GM10266 (cell line): ENCODE data around the gene PRLR.

Experiments
- DNase-seq: peaks from one replicate; pipeline ENCODE4 v3.0.0; 2012; ENCODE audit errors: extremely low spot score
- TF ChIP-seq, protein P1 (sequence below): IDR thresholded peaks from 2 replicates; pipeline ENCODE4 v1.5.1; 2012; ENCODE audit warnings: mild to moderate bottlenecking, low read depth; ENCODE audit not compliant: control insufficient read depth, insufficient read depth; ENCODE audit errors: missing control alignments

PRLR gene

DNA sequence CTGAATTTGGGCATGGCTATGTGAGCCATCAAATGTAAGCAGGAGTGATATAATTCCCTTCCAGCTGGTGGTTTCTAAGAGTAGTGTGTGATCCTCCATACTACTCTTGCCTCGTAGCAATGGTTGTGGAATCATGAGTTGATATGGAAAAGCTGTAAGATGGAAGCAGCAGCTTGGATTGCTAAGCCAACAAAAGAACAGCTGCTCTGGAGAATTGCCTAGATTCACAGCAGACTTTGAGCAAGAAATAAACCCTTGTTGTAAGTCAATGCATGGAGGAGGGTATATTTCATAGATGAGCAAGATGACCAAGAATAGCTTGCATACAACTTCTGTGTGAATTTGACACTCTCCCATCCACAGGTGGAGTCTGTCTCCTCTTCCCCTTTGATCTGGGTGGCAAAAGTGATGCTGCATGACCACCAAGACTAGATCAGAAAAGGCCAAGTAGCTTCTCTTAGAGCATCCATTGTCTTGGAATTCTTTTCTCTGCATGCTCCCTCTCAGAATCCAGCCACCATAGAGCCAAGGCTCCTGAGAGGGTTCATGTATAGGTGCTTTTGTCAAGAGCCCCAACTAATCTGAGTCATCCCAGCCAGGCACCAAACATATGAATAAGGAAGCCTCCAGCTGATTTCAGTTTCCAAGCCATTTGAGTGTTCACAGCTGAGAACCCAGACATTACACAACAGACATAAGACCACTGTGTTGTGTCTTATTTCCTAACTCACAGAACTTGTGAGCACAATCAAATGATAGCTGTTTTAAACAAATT lies 79.0 kb downstream of the PRLR start:
- DNase-seq, result no peak
- TF ChIP-seq, protein P1, sequence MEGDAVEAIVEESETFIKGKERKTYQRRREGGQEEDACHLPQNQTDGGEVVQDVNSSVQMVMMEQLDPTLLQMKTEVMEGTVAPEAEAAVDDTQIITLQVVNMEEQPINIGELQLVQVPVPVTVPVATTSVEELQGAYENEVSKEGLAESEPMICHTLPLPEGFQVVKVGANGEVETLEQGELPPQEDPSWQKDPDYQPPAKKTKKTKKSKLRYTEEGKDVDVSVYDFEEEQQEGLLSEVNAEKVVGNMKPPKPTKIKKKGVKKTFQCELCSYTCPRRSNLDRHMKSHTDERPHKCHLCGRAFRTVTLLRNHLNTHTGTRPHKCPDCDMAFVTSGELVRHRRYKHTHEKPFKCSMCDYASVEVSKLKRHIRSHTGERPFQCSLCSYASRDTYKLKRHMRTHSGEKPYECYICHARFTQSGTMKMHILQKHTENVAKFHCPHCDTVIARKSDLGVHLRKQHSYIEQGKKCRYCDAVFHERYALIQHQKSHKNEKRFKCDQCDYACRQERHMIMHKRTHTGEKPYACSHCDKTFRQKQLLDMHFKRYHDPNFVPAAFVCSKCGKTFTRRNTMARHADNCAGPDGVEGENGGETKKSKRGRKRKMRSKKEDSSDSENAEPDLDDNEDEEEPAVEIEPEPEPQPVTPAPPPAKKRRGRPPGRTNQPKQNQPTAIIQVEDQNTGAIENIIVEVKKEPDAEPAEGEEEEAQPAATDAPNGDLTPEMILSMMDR, result no peak

DNA sequence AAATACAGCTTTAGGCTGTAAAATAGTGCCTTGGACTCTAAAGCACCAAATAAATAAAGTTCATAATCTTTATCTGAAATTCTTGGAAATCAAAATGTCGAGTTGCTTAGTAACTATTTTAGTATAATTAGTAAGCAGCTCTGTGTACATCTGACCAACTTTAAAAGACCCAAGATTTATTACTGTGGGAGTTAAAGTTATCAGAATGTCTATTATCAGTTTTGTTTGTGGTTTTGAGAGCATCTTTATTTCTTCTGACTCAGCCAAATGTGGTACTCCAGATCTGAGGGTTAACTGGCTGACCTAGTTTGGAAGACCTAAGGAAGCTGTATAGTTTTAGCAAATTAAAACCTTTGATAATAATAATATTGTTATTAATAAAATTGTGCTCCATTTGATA lies 81.2 kb downstream of the PRLR start:
- TF ChIP-seq, protein P1, result no peak
- DNase-seq, result no peak

DNA sequence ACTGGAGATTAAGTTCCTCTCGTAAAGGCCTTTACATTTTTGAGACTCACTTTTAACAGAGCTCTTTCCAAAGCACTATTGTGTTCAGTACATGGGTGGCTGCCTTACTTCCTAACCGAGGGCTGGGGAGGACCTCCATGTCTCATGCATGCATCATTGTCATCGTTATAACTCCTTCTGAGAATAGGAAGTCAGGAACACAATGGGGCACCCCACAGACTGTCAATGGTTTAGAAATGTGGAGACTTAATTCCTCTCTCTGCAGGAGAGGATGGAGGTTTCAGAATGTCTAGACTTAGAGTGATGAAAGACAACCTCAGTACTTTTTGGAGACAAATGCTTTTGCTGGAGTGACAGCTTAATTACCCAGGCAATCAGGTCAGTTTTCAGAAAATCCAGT lies 83.9 kb downstream of the PRLR start:
- TF ChIP-seq, protein P1, result no peak

DNA sequence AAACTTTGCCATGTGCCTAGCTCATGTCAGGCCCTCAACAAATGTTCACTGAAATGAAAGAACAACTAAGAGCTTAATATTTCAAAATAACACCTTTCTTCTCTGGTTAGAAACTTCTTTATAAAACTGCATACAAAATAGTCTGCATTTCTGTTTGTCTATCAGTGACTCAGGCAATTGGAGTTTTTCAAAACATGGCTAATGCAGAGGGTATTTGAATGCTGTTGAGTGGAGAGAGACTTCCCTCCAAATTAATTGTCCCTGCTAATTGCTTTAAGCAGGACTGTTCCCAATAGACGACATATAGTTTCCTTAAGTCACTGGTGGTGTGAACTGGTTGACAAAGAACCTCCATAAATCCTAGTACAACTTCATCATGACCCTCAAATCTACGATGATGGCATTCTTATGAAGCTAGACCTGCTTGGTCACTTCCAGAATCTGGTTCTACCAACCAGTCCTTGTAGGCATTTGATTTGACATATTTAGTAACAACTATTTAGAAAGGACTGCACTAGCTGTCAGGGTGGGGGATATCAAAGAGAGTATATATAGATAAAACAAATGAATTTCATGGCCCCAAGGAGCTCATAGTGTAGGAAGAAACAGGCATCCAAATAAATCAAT lies 84.5 kb downstream of the PRLR start:
- TF ChIP-seq, protein P1, result no peak
- DNase-seq, result no peak

More for the DNA sequence above, 83.9 kb downstream of the PRLR start:
- DNase-seq, result no peak

DNA sequence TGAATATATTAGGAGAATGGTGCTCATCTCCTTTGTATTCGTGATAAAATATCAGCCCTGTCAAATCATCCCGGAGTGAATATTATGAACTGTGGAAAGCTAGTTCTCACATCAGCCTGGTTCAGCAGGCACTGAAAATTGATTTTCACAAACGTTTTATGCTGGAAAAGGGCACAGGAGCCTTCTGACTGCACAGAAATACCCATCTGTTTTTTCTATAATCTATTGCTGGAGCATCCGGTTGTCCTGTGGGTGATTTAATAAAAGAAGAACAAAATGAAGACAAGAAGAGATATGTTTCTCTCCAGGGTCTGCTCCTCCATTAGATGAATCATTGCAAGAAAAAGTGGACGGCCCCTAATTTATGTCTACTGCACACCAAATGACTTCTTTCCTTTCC lies 85.3 kb downstream of the PRLR start:
- no peak for DNase-seq
- TF ChIP-seq, protein P1, result no peak

DNA sequence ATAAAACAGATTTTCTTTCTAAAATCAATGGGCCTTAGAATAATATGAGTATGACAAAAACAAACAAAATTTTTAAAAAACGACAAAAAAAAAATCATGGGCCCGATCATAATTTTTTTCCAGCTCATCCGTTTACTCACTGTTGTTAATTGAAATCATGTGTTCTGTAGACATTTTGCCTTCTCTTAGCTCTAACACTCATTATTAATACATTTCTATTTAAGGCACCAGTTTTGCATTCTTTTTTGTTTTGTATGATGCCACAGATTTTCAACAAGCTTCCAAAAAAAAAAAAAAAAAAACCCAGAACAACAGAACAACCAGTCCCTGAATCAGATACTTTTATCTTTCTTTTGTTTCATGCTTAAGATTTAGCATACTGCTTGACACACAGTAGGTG lies 86.4 kb downstream of the PRLR start:
- TF ChIP-seq, protein P1, result no peak
- DNase-seq, result no peak

DNA sequence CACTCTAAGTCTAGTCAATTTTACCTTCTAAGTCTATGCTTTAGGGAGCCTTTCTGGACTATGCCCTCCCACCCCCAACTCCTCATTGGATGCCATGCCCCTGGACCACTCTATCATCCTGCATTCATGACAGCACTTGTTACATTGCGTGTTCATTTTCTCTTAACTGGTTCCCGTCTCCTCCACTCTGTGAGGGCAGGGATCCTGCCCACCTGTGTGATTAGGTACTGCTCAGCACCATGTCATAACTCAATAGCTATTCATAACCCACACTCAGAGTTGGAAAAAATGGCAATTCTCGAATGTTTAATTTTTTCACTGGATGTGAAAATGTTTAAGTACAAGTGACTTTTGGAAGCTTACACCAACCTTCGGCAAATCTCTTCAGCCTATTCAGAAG lies 88.5 kb downstream of the PRLR start:
- TF ChIP-seq, protein P1, result no peak
- DNase-seq, result no peak
